NCI-H1694 (cell line): ENCODE measurements around the gene CREB3L1.

Experiments
- DNase-seq: peaks from one replicate; lab custom pipeline; 2025; lab: John Stamatoyannopoulos, UW

Gene CREB3L1

GRCh38 chr11:46364056-46364455 is 86.6 kb downstream of the CREB3L1 start:
- DNase-seq = no peak

- DNase-seq = no peak
Measured at GRCh38 chr11:46364791-46365190, 87.3 kb downstream of the CREB3L1 start.

GRCh38 chr11:46366260-46366659 is 88.8 kb downstream of the CREB3L1 start:
- no peak for DNase-seq

- DNase-seq = no peak
Measured at GRCh38 chr11:46366661-46367161, 89.2 kb downstream of the CREB3L1 start.

- peak; percentile 53 for DNase-seq
Measured at GRCh38 chr11:46367244-46367915, 89.9 kb downstream of the CREB3L1 start.

GRCh38 chr11:46367916-46368267 is 90.4 kb downstream of the CREB3L1 start:
- DNase-seq = no peak

- DNase-seq = peak; percentile 70
Measured at GRCh38 chr11:46369458-46370152, 92.1 kb downstream of the CREB3L1 start.

- DNase-seq = no peak
Measured at GRCh38 chr11:46370253-46370652, 92.8 kb downstream of the CREB3L1 start.
